Eye (tissue), 1 donor: ENCODE measurements around the gene TSACC.
A peak's percentile ranks its signal among the peaks of the same experiment; 100 is the strongest.
"Not testable (repeated sequence)": the region's sequence is repeated elsewhere in the genome, so short reads cannot be mapped to it uniquely, and the experiment has no call there.

Source experiments
- DNase-seq: peaks from one replicate; pipeline ENCODE4 v3.0.0-alpha.2; 2015

The TSACC gene

GRCh38 chr1:156338180-156338976 lies at the start of gene TSACC, which contains the start of gene CCT3:
TSS of gene TSACC (plus strand) at chr1:156338526. CDS start at chr1:156339758, 1,232 bp downstream.
TSS of gene CCT3 (minus strand) at chr1:156338292. CDS start at chr1:156338184, 108 bp downstream.
- DNase-seq, result peak; percentile 100

DNA sequence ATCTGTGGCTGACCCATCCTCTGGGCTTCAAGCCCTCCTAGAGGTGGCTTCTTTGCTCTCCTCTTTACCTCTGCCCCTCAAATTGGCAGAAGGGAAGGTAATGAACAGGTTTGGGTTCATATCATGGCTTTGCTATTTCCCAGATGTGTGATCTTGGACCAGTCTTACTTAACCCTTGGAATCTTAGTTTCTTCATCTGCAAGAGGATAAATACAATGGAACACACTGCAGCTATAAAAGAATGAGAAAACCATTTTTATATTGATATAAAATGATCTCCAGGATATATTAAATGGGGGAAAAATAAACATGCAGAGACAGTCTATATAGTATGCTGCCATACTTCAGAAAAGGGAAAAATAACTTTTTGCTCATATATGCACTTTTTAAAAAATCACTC lies 48.5 kb upstream of the TSACC start:
- no peak for DNase-seq

DNA sequence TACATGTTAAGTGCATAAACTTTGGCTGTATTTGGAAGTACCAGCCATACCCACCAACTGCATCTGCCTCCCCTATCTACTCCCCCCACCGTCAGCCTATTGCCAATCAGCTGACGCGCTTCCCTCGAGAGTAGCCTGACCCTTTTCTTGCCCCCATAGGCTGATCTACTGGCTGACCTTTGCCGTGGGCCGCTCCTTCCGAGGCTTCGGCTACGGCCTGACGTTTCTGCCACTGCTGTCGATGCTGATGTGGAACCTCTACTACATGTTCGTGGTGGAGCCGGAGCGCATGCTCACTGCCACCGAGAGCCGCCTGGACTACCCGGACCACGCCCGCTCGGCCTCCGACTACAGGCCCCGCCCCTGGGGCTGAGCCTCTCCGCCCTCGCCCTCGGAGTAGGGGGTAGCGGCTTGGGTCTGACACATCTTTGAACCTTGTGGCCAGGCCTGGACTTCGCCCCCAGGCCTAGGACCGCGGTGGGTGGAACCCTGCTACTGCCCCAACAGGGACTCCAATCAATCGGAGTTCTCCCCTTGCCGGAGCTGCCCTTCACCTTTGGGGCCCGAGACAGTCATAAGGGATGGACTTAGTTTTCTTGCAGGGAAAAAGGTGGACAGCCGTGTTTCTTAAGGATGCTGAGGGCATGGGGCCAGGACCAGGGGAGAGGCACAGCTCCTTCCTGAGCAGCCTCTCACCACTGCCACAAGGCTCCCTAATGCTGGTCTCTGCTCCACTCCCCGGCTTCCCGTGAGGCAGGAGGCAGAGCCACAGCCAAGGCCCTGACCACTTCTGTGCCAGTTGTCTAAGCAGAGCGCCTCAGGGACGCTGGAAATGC lies 46.9 kb upstream of the TSACC start:
- peak; percentile 90 for DNase-seq

GRCh38 chr1:156293098-156293434 lies 45.3 kb upstream of the TSACC start:
- no peak for DNase-seq

DNA sequence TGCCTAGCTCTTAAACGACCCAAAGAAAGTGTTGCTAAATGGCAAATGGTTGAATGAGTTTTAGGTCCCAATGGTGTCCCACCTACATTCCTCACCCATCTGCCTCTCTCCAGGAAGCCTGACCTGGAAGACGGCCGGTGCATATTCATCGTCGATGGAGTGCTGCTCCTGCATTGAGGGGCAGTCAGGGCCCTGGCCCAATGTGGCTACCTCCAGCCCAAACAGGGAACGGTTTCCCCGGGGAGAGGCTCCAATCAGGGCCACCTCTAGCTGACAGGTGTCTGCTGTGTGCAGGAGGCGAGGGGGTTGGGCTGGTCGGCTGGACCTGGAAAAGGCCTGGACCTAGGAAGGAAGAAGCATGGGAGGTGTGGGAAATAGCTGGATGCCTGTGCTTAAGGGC lies 44.4 kb upstream of the TSACC start:
- DNase-seq, result no peak

DNA sequence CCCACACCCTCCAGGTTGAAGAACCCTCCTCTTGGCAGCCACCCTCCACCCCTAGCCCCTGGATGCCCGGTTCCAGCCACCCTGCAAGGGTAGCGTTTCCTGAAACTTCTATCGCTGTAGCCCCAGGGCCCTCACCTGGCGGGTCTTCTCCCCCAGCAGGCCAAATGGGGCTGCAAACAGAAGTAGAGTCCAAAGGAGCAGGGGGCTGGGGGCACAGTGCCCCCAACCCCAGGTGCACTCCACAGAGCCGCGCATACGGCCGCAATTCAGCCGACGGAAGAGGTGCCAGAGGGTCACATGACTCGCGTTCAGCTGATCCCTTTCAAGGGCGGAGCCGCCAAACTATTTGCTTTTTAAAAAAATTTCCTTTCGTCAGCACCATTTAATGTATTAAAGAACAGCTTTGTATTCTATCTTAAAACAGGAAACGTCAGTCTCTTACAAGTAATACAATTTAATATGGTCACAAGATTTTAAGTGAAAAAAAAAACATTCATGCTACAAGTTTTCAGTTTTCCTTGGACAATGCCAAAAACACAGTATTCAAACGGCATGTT lies 42.9 kb upstream of the TSACC start, which contains the start of gene GLMP:
GLMP (minus strand) TSS at position 289 of the 557 bp plus-strand sequence; CDS start at position 255, 34 bp downstream.
- peak; percentile 81 for DNase-seq

GRCh38 chr1:156298852-156299357 lies 39.4 kb upstream of the TSACC start, which contains the start of gene VHLL:
TSS of gene VHLL (minus strand) at chr1:156299307. CDS start at chr1:156299189, 118 bp downstream.
- DNase-seq, result no peak

GRCh38 chr1:156303241-156303640 lies 35.1 kb upstream of the TSACC start:
- DNase-seq, result no peak

DNA sequence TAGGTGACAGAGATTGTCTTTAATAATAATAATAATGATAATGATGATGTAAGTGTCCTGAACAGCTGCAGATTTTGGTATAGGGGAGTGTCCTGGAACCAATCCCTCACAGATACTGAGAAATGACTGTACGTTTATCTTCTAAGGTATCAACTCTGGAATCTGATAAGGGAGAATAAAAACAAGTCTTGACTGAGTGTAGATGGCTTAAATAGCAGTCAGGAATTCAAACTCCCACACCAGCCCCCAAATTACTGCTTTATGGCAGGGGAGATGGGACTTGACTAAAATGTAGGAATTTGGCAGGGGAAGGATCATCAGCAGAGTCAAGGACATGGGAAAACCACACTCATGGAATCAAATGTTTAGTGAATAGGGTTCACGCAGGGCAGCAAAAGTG lies 33.1 kb upstream of the TSACC start:
- DNase-seq, result no peak

GRCh38 chr1:156308078-156308477 lies 30.2 kb upstream of the TSACC start:
- DNase-seq, result no peak

- no peak for DNase-seq
These were observed 27.4 kb upstream of the TSACC start for GRCh38 chr1:156310962-156311361.

DNA sequence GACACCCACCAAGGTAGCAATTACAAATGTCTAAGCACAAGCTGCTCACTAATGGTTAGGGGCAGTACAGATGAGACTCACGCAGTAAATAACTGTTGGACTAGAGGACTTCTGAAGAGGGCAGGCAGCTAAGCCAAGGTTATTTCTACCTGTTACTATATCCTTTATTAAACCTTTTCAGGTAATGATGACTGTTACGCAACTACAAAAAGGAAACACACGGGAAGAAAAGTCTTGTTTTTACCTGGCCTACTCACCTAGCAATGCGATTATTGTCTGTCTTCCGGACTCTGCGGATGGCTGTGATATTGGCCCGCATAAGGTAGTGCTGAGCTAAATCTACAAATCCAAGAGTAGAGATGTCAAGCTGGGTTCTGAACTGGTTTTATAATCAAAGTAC lies 21.4 kb upstream of the TSACC start:
- no peak for DNase-seq

DNA sequence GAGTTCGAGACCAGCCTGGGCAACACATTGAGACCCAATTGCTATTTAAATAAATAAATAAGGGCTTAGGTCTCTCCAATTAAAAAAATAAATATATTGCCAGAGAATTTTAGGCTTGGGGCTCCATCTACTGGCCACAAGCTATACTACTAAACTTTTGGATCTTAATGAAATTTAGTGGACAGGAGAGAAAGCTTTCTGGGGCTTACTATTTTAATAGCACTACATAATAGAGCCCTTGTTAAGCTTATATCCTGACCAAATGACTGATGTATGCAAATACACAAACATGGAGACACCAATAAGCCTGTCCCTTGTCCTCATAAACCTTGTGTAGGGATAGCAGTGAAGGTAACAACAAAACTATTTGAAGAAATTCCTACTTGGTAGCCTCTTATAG lies 18.7 kb upstream of the TSACC start:
- peak; percentile 46 for DNase-seq

DNA sequence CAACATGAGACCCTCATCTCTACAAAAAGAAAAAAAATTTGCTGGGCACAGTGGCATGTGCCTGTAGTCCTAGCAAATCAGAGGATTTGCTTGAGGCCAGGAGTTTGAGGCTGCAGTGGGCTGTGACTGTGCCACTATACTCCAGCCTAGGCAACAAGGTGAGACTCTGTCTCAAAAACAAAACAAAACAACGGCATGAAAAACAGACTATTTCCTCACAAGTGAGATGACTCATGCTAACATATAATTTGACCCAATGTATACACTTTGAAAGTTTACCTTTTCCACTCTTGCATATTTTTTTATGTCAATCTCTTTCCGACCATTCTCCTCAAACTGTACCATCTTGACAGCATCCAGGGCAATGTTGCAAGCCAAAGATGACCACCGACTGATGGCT lies 17.8 kb upstream of the TSACC start:
- no peak for DNase-seq

GRCh38 chr1:156323179-156323578 lies 15.1 kb upstream of the TSACC start:
- not testable (repeated sequence) for DNase-seq

DNA sequence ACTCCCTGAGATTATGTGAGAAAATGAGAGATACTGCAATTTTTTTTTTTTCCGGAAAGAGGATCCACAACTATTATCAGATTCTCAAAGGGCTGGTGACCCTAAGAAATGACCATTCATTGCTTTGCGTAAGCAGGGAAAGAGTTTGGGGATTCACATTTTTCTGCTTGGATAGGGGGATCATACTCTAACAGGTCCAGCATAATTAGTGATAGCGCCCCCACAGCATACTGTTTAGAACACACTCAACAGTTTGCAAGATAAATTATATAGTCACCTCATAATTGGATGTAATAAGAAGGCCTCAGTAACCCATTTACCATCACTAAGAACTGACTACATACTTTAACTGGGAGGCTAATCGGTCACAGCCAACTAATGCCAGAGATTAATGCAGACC lies 2.1 kb upstream of the TSACC start:
- DNase-seq, result no peak

- DNase-seq, result no peak
These were observed 1.1 kb upstream of the TSACC start for GRCh38 chr1:156337052-156337887.

GRCh38 chr1:156337888-156338179 lies 492 bp upstream of the TSACC start:
- no peak for DNase-seq

GRCh38 chr1:156342166-156342955 lies 4.0 kb downstream of the TSACC start:
- DNase-seq, result no peak

- no peak for DNase-seq
These were observed 6.1 kb downstream of the TSACC start for GRCh38 chr1:156344409-156344808.

DNA sequence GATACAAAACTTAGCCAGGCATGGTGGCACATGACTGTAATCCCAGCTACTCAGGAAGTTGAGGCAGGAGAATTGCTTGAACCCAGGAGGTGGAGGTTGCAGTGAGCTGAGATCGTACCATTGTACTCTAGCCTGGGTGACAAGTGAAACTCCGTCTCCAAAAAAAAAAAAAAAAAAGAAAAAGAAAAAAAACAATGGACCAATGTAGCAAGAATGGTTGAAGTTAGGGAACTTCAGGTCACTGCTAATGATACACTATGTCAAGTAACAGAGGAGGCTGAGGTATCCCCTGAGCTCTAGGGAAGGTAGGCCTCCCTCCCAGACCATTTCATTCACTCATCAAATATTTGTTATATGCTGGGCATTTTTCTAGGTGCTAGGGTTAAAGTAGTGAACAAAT lies 7.7 kb downstream of the TSACC start:
- DNase-seq, result not testable (repeated sequence)

- DNase-seq, result no peak
These were observed 8.3 kb downstream of the TSACC start for GRCh38 chr1:156346636-156347035.
